Measurements from ENCODE around the gene PECR.

DNA sequence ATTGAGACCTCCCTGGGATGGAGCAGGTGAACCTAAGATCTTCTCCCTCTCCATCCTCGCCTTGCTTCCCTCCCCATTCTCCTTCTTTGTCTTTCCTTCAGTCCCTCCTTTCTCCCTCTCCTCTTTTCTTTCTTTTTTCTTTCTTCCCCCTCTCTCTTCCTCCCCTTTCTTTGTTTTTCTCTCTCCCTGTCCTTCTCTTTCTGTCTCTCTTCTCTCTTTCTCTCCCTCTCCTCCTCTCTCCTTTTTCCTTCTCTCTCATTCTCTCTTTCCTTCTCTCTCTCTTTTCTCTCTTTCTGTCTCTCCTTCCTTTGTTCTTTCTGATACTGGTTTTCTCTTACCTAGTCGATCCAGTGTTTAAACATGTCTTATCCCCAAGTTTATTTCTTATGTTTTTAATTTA is 78.9 kb downstream of the PECR start:
- no peak for TF ChIP-seq POLR2AphosphoS5 (IDR thresholded peaks at IDR 0.05)
- TF ChIP-seq, protein P1, sequence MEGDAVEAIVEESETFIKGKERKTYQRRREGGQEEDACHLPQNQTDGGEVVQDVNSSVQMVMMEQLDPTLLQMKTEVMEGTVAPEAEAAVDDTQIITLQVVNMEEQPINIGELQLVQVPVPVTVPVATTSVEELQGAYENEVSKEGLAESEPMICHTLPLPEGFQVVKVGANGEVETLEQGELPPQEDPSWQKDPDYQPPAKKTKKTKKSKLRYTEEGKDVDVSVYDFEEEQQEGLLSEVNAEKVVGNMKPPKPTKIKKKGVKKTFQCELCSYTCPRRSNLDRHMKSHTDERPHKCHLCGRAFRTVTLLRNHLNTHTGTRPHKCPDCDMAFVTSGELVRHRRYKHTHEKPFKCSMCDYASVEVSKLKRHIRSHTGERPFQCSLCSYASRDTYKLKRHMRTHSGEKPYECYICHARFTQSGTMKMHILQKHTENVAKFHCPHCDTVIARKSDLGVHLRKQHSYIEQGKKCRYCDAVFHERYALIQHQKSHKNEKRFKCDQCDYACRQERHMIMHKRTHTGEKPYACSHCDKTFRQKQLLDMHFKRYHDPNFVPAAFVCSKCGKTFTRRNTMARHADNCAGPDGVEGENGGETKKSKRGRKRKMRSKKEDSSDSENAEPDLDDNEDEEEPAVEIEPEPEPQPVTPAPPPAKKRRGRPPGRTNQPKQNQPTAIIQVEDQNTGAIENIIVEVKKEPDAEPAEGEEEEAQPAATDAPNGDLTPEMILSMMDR (IDR thresholded peaks at IDR 0.05): no peak
- TF ChIP-seq POLR2A (IDR thresholded peaks at IDR 0.05): no peak

Data from breast epithelium (tissue), 3 donors.